ENCODE data around the gene THAP11.
"Not testable (repeated sequence)": the region's sequence is repeated elsewhere in the genome, so short reads cannot be mapped to it uniquely, and the experiment has no call there.

The THAP11 gene

DNA sequence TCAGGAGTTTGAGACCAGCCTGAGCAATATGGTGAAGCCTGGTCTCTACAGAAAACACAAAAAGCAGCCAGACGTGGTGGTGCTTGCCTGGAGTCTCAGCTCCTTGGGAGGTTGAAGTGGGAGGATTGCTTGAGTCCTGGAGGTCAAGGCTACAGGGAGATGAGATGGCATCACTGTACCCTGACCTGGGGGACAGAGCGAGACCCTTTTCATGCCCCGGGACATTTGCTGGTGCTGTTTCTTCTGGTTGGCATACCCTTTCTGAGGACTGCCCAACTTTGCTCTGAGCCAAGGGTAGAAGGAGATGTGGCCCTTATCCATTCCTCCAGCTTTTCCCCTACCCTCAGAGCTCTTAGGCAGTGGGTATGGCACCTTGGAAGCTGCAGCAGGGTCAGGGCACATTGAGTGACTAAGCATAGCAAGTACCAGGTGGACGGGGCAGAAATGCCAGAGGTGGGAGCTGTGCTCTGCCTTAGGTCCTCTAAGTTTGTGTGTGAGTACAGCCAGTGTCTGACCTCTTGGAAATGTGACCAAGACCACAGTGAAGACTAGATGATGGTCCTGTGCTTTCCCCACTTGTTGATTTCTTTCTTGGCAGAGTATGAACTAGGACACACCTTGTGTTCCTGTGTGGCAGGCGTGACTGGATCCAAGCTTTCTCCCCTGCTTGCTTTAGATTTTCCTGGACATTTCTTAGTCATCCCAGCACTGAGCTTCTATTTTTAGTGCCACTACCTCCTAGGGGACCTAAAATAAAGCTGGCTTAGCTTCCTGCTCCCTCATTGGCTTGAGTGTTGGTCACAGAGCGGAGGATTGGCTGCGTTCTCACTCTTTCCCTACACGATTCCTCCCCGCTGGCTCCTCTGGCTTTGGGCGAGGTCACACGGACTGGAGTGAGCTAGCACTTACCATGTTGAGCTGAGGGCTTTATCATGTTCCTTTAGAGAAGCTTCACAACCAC, 20.8 kb downstream of the THAP11 start:
- no peak for DNase-seq

- not testable (repeated sequence) for DNase-seq
Observed at GRCh38 chr16:67864044-67864443, 21.9 kb downstream of the THAP11 start.

GRCh38 chr16:67864594-67864993, 22.5 kb downstream of the THAP11 start:
- DNase-seq = no peak

- peak; percentile 65 to 72 for DNase-seq
Observed at GRCh38 chr16:67865318-67865717, 23.2 kb downstream of the THAP11 start.

DNA sequence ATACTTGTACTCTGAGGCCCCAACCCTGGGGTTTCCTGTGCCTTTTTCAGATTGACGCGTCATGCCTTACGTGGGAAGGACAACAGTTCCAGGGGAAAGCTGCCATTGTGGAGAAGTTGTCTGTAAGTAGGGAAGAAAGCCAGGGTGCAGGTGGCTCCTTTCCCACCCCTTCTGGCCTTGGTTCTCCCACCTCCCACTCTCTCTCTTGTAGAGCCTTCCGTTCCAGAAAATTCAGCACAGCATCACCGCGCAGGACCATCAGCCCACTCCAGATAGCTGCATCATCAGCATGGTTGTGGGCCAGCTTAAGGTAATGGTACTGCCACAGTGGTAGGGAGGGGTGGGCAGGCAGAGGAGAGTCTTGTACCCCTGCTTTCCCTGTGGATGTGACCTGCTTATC, 26.2 kb downstream of the THAP11 start:
- DNase-seq = no peak

DNA sequence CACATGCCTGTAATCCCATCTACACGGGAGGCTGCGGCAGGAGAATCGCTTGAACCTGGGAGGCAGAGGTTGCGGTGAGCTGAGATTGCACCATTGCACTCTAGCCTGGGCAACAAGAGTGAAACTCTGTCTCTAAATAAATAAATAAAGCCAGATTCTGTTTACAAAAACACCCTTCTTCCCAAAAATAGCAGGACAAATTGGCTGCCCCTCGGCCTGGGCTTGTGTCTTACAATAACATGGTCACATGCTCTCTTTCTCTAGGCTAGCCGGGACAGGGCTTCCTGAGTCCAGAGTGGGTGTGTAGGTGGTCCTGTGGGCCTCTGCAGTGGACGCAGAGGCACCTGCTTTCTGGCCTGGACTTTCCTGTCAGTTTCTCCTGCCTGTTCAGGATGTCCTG, 27.5 kb downstream of the THAP11 start:
- no peak for DNase-seq

GRCh38 chr16:67871256-67871655, 29.1 kb downstream of the THAP11 start:
- DNase-seq = no peak

DNA sequence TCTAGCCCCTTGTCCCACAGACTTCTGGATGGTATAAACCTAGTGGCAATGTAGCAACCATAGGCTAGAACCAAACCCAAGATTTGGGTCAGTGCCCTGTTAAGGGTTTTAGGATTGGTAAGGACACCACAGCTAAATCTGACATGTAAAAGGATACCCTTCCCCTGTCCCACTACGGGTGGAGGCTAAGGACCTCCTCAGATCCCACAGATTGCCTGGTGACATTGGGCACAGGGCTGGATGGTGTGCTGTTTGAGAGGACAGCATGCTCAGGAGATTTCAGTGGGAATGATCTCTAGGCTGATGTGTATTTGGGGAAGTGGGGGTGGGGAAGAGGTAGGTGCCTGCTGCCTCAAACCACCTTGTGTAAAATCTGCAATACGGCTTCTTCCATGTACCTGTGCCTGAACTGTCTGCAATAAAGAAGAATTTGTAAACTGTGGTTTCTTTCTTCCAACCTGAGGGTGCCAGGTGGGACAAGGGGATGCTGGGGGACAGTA, 30.1 kb downstream of the THAP11 start:
- peak in 1 of 2 donors; percentile 2 for DNase-seq

DNA sequence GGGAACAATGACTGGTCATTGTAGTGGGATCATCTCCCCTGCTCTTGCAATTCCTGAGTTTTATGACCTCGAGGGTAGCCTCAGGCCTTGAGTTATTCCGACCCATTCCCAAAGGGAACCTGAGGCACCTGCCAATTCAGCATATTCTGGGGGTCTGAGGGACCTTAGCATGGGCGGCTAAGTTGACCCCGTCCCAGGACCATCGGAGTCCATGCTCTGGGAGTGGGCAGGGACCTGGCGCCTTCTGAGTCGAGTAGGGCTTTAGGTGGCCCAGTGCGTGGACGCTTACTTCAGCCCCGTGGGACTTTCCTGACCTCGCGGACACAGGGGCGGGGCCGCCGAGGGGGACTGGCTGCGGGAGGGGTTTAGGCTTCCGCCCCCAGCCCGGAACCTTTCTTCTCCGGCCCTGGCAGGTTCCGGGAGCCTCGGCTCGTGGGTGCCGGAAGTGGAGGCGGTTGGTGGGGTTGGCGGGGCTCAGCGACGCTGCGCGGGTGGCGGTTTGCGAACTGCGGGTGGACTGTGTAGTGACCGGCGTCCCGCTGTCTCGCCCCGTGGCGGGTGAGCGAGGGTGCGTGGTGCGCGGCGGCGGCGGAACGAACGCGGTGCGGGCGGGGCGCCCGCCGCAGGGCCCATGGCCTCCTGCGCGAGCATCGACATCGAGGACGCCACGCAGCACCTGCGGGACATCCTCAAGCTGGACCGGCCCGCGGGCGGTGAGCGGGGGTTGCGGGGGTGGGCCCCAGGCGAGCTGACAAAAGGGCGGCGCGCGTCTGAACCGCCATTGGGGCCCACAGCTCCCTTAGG, 30.7 kb downstream of the THAP11 start, which contains the start of gene EDC4:
EDC4 (plus strand) TSS at position 422 of the 804 bp plus-strand sequence; CDS start at position 632, 210 bp downstream.
- peak; percentile 87 to 88 for DNase-seq

DNA sequence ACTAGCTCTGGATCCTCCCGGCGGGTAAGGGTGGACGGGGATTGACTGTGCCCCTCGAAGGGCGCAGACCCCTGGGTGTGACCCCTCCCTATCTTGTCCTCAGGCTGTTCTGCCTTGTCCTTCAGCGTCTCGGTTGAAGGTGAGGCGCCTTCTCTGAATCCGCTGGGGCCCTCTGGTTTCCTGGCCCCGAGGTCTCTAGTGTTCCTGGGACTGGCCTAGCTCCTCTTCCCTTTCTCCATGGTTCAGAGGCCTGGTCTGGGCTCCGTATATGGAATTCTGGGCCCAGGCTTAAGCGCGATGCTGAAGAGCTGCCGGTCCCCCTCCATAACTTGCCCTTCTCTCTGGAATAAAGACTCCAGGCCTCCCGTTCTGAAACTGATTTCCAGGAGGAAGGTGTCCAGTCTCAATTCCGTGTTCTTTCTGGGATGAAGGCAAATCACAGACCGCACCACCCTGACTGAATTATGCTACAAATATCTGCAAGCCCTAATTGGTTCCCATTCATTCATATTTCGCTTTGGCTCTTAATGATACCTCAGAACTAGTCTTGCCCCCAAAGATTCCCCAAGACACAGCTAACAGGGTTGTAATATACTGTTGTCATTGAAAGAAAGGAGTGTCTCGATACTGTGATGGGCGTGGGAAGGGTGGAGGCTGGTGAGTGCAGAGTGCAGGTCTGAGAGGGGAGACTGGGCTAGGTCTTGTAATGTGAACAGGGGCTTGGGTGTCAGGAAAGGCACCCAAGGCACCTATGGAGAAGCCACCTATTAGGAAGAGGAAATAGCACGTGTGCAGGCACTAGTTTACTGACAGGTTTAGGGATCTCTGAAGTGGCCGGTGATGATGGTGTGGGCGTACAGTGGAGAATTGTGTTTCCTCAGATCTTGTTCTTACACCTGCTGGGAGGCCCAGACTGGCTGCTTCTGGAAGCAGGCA, 31.6 kb downstream of the THAP11 start:
- peak in 1 of 2 donors; percentile 5 for DNase-seq

GRCh38 chr16:67874372-67874771, 32.3 kb downstream of the THAP11 start:
- no peak for DNase-seq

GRCh38 chr16:67877064-67877463, 34.9 kb downstream of the THAP11 start:
- no peak for DNase-seq

GRCh38 chr16:67878232-67878631, 36.1 kb downstream of the THAP11 start:
- DNase-seq = no peak

GRCh38 chr16:67878846-67879245, 36.7 kb downstream of the THAP11 start:
- no peak for DNase-seq

DNA sequence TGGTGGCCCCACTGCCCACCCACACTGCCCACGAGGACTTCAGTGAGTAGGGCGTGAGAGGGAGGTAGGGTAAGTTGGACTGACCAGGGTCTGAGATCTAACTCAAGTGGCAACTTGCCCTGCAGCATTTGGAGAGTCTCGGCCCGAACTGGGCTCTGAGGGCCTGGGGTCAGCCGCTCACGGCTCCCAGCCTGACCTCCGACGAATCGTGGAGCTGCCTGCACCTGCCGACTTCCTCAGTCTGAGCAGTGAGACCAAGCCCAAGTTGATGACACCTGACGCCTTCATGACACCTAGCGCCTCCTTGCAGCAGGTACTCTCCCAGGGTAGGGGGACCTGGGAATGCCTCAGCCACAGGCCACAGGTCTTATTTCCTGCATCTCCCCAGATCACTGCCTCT, 37.3 kb downstream of the THAP11 start:
- no peak for DNase-seq

DNA sequence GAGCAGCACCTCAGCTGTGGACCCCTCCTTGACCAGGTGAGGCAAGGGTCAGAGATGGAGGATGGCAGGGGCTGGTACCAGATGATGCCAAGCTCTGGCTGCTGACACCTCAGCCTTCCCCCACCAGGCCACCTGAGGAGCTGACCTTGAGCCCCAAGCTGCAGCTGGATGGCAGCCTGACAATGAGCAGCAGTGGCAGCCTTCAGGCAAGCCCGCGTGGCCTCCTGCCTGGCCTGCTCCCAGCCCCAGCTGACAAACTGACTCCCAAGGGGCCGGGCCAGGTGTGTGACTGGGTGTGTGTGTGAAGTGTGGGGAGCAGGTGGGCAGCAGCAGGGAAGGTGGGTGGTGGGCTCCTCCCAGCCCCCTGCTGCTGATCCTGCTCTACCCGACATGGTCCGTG, 37.8 kb downstream of the THAP11 start:
- no peak for DNase-seq

DNA sequence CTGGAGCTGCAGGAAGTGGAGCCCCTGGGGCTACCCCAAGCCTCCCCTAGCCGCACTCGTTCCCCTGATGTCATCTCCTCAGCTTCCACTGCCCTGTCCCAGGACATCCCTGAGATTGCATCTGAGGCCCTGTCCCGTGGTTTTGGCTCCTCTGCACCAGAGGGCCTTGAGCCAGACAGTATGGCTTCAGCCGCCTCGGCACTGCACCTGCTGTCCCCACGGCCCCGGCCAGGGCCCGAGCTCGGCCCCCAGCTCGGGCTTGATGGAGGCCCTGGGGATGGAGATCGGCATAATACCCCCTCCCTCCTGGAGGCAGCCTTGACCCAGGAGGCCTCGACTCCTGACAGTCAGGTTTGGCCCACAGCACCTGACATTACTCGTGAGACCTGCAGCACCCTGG, 38.5 kb downstream of the THAP11 start:
- DNase-seq = no peak

- no peak for DNase-seq
Observed at GRCh38 chr16:67881621-67882161, 39.6 kb downstream of the THAP11 start.

GRCh38 chr16:67882374-67883145, 40.4 kb downstream of the THAP11 start:
- DNase-seq = no peak

GRCh38 chr16:67883146-67883871, 41.2 kb downstream of the THAP11 start:
- no peak for DNase-seq

Data from inflammatory macrophage (primary cell).